ENCODE results near the gene TMEM175.

- no peak for TF ChIP-seq POLR2A (IDR thresholded peaks at IDR 0.05; ENCODE audit: low read depth, low read length)
- TF ChIP-seq TAF1 (IDR thresholded peaks at IDR 0.05; ENCODE audit: borderline replicate concordance, low read depth, low read length), result no peak
- no peak for TF ChIP-seq POLR2AphosphoS5 (IDR thresholded peaks at IDR 0.05; ENCODE audit: low read depth, low read length)
These were observed 17.4 kb downstream of the TMEM175 start for GRCh38 chr4:949656-950055.
